GM19043 (cell line): Measurements from ENCODE around the gene FGD2.
"Not testable (repeated sequence)": the region's sequence is repeated elsewhere in the genome, so short reads cannot be mapped to it uniquely, and the experiment has no call there.

Experiments
- ATAC-seq: cut with Tn5 transposase; IDR thresholded peaks from one replicate; pipeline ENCODE4 v1.9.1; 2021; ENCODE audit warnings: low read depth; ENCODE audit not compliant: unreplicated experiment

FGD2 gene

DNA sequence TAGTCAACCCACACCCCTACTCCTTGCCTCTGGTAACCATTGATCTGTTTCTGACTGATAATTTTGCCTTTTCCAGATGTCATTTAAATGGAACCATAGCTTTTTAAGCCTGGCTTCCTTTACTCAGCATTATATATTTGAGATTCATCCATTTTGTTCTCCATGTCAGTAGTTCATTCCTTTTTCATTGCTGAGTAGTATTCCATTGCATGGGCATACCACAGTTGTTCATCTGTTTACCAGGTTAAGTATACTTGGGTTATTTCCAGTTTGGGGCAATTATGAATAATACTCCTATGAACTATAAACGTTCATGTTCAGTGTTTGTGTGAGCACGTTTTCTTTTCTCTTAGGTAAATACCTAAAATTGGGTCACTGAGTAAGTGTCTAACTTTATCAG, 25.1 kb downstream of the FGD2 start:
- ATAC-seq: no peak

- ATAC-seq: no peak
Observed at GRCh38 chr6:37032239-37032638, 26.8 kb downstream of the FGD2 start.

DNA sequence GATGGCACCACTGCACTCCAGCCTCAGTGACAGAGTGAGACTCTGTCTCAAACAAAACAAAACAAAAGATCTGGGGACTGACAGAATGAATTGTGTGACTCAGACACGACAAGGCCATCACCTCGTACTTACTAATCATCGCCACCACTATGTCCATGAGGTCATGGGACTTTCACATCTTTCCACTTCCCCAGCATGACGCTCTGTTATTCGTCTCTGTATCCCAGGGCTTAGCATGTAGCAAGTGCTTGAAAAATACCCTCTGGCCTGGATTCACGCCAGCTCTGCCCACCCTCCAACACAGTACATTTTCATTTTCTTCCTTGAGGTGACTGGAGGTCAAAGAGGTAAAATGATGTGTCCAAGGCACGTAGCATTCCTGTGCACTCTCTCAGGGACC, 27.8 kb downstream of the FGD2 start:
- ATAC-seq: no peak

- ATAC-seq: no peak
Observed at GRCh38 chr6:37033819-37034795, 28.7 kb downstream of the FGD2 start.

DNA sequence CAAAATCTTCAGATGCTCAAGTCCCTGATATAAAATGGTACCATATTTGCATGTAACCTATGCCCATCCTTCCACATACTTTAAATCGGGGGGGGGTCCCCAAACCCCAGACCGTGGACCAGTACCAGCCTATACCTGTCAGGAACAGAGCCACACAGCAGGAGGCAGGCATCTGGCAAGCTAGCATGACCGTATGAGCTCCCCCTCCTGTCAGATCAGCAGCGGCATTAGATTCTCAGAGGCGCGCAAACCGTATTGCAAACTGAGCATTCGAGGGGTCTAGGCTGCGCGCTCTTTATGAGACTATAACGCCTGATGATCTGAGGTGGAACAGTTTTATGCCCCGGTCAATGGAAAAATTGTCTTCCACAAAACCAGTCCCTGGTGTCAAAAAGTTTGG, 30.7 kb downstream of the FGD2 start:
- ATAC-seq: no peak

- ATAC-seq: no peak
Observed at GRCh38 chr6:37038292-37039198, 33.1 kb downstream of the FGD2 start.

GRCh38 chr6:37039958-37040357, 34.5 kb downstream of the FGD2 start:
- no peak for ATAC-seq

- ATAC-seq: no peak
Observed at GRCh38 chr6:37041521-37041920, 36.1 kb downstream of the FGD2 start.

- no peak for ATAC-seq
Observed at GRCh38 chr6:37042150-37042549, 36.7 kb downstream of the FGD2 start.

- not testable (repeated sequence) for ATAC-seq
Observed at GRCh38 chr6:37043091-37043490, 37.6 kb downstream of the FGD2 start.

GRCh38 chr6:37047346-37047688, 41.9 kb downstream of the FGD2 start:
- ATAC-seq: no peak

GRCh38 chr6:37047689-37048402, 42.4 kb downstream of the FGD2 start:
- no peak for ATAC-seq

DNA sequence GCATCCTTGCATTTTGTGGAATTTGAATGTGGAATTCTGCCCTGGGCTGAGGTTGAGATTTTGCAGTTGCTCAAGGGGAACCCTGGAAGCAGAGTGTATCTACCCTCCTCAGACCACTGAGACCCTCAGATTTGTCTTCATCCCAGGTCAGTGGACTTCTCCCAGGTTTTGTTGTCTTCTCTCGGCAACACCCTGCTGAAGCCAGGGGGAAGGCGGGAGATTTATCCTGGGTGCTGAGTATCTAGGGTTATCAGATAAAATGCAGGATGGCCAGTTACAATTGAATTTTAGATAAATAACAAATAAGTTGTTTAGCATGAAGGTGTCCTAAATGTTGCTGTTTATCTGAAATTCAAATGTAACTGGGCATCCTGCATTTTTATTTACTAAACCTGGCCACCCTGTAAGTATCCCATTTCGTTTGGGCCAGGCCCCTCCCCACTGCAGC, 43.0 kb downstream of the FGD2 start:
- ATAC-seq: no peak

- peak; percentile 47 for ATAC-seq
Observed at GRCh38 chr6:37048851-37049757, 43.6 kb downstream of the FGD2 start.

GRCh38 chr6:37049758-37050044, 44.2 kb downstream of the FGD2 start:
- ATAC-seq: no peak

DNA sequence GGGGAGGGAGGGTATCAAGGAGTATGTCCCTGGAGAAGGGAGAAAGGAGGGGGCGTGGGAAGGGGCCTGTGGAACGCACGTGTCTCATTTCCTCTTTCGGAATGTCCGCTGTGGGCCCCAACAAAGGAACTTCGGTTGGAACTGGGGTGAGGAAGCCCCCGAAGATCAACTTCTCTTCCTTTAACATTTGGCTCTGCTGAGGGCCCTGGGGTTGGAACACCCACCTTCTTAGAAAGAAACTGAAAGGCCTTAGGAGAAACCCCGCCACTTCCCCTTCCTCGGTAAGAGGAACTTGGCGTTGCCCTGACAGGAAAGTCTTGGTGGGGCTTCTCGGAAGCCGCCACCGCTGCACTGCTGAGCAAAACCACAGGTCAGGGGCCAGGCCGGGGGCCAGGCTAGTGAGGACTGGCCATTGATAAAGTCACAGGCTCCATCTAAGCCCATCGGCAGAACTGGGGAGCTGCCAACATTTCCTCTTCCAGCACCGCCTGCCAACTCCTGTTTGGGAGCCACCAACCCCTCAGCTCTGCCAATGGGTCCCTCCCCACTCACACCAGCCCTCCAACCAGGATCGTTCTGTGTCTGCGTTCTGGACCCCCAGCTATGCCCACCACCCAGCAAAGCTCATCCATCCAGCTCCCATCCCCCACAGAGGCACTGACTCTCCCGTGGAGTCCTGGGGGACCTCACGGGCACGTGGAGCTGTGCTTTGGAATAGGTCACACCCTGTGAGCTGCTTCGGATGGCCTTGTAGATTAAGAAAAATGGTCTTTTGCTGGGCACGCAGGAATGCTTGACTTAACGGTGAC, 44.8 kb downstream of the FGD2 start:
- ATAC-seq: peak; percentile 44

- ATAC-seq: no peak
Observed at GRCh38 chr6:37050854-37051137, 45.3 kb downstream of the FGD2 start.

GRCh38 chr6:37051138-37052026, 45.9 kb downstream of the FGD2 start:
- ATAC-seq: no peak
